CD4-positive, alpha-beta T cell (primary cell): ENCODE measurements around the gene IL11. TPM values are rescaled to one million over a fixed set of nuclear protein-coding genes. Genes with fewer than 3 reads are reported as not detected.

Source experiments
- ATAC-seq: fragments of 200-7000 bp; cut with Tn5 transposase; one replicate; pipeline ENCODE4 v1.10.0; 2022; ENCODE audit warnings: mild to moderate bottlenecking; ENCODE audit not compliant: poor library complexity
- CTCF ChIA-PET: fragments of 350-600 bp; sonication (Branson Sonifier 250); formaldehyde crosslinking; loops from one replicate; lab custom pipeline; 2021; ENCODE audit warnings: antibody characterized with exemption, inconsistent platforms; lab: Charles Lee
- POLR2A ChIA-PET: fragments of 350-600 bp; sonication (Branson Sonifier 250); formaldehyde crosslinking; loops from one replicate; lab custom pipeline; 2021; ENCODE audit warnings: antibody characterized with exemption, inconsistent platforms; lab: Charles Lee
- DNase-seq, 14 experiments: peaks; one replicate each; pipeline ENCODE4 v3.0.0-alpha.2; 2013 to 2020; ENCODE audit warnings: mixed read lengths in 2 of 14
- H3K27ac ChIP-seq, 2 donors: one replicate each; pipeline versions ENCODE4 v1.5.1 to v1.7.0; 2013; ENCODE audit warnings: low read length in 2 of 2, low read depth in 1 of 2, mild to moderate bottlenecking in 1 of 2
- H3K27me3 ChIP-seq, 2 experiments: 1 replicate in 1 of 2; 2 replicates in 1 of 2; pipeline versions ENCODE4 v1.6.1 to v1.7.0; 2013; ENCODE audit warnings: low read length in 2 of 2, control low read depth in 1 of 2, mild to moderate bottlenecking in 1 of 2, moderate library complexity in 1 of 2; ENCODE audit not compliant: insufficient read depth in 2 of 2, control insufficient read depth in 1 of 2
- H3K36me3 ChIP-seq: one replicate; pipeline ENCODE4 v1.6.1; 2013; ENCODE audit warnings: low read length, control low read depth; ENCODE audit not compliant: insufficient read depth
- H3K4me1 ChIP-seq: one replicate; pipeline ENCODE4 v1.6.1; 2013; ENCODE audit warnings: low read length, control low read depth; ENCODE audit not compliant: insufficient read depth
- H3K4me3 ChIP-seq: one replicate; pipeline ENCODE4 v1.5.1; 2013; ENCODE audit warnings: mild to moderate bottlenecking, low read length, moderate library complexity
- H3K9me3 ChIP-seq, 2 experiments: 1 replicate in 1 of 2; 2 replicates in 1 of 2; pipeline versions ENCODE4 v1.6.1 to v1.7.0; 2013; ENCODE audit warnings: low read length in 2 of 2, mild to moderate bottlenecking in 2 of 2, control low read depth in 1 of 2, moderate library complexity in 1 of 2; ENCODE audit not compliant: control insufficient read depth in 1 of 2, insufficient read depth in 1 of 2
- H3K27ac Mint-ChIP-seq: one replicate; pipeline ENCODE4 v1.8.0; 2020; ENCODE audit warnings: mixed read lengths
- H3K27me3 Mint-ChIP-seq: one replicate; pipeline ENCODE4 v1.8.0; 2021; ENCODE audit warnings: mixed read lengths
- H3K36me3 Mint-ChIP-seq: one replicate; pipeline ENCODE4 v1.8.0; 2021; ENCODE audit warnings: low read depth, mixed read lengths
- H3K4me1 Mint-ChIP-seq: one replicate; pipeline ENCODE4 v1.8.0; 2021; ENCODE audit warnings: low read depth, mixed read lengths
- H3K4me3 Mint-ChIP-seq: one replicate; pipeline ENCODE4 v1.8.0; 2020; ENCODE audit warnings: mild to moderate bottlenecking, mixed read lengths
- H3K9me3 Mint-ChIP-seq: one replicate; pipeline ENCODE4 v1.8.0; 2020; ENCODE audit warnings: mixed read lengths
- CTCF ChIP-seq: fragments of 200-600 bp; IDR thresholded peaks from one replicate; pipeline ENCODE4 v1.8.0; 2022; ENCODE audit warnings: antibody characterized with exemption, mild to moderate bottlenecking
- intact Hi-C, 2 experiments: fragments of 100-400 bp; cut with DNase I in 1 of 2; cut with micrococcal nuclease in 1 of 2; formaldehyde crosslinking; loops; one replicate each; pipeline versions ENCODE4 v1.15.1 to v1.9.0; 2023 to 2025; cut with DNase I, micrococcal nuclease
- total RNA-seq, 174 experiments: library from RNA in 2 of 174; stranded (reverse) in 2 of 174; gene quantifications; one replicate each; pipeline ENCODE4 v1.2.3 and lab custom pipeline; 2021 to 2026

Gene IL11
- total RNA-seq, 2 experiments from 2014 or later = 0.22 to 0.92 TPM

GRCh38 chr19:55345101-55345817, 25.0 kb downstream of the IL11 start:
- DNase-seq (no peak), ATAC-seq (no peak)
- Histone ChIP-seq H3K27me3 (peaks cover 0 to 4% of the 10 kb centered on the region in 2 experiments), H3K36me3 (peaks cover 8% of the 10 kb centered on the region), H3K4me3 (no peak overlapping the region), H3K27ac (no peak overlapping the region), H3K9me3 (peaks cover 0 to 3% of the 10 kb centered on the region in 2 experiments), H3K4me1 (peaks cover 15% of the 10 kb centered on the region)
- CTCF ChIA-PET = no interaction called here
- Mint-ChIP-seq H3K27ac (no peak overlapping the region), H3K27me3 (no peaks in the 10 kb centered on the region), H3K9me3 (no peaks in the 10 kb centered on the region), H3K4me1 (peaks cover 4% of the 10 kb centered on the region), H3K4me3 (no peak overlapping the region), H3K36me3 (peaks cover 15% of the 10 kb centered on the region)
- no peak for TF ChIP-seq CTCF
- POLR2A ChIA-PET = no interaction called here
- intact Hi-C loops = no loop called here

- CTCF ChIA-PET = interaction anchor here (0.7 kb wide), 1 partner anchor 89 kb away, joined by 4 read pairs; no protein-coding TSS in a partner anchor
- Mint-ChIP-seq H3K36me3 (peaks cover 20% of the 10 kb centered on the region), H3K27ac (no peak overlapping the region), H3K4me3 (no peak overlapping the region), H3K9me3 (no peaks in the 10 kb centered on the region), H3K27me3 (no peaks in the 10 kb centered on the region), H3K4me1 (peaks cover 9% of the 10 kb centered on the region)
- DNase-seq (no peak), ATAC-seq (no peak)
- Histone ChIP-seq H3K27ac (no peak overlapping the region), H3K4me1 (peaks cover 19% of the 10 kb centered on the region), H3K27me3 (peaks cover 0 to 4% of the 10 kb centered on the region in 2 experiments), H3K9me3 (peaks cover 0 to 3% of the 10 kb centered on the region in 2 experiments), H3K4me3 (no peak overlapping the region), H3K36me3 (peaks cover 8% of the 10 kb centered on the region)
- intact Hi-C loops = no loop called here
- POLR2A ChIA-PET = no interaction called here
- no peak for TF ChIP-seq CTCF
These were observed 25.8 kb downstream of the IL11 start for GRCh38 chr19:55344444-55344843.

- ATAC-seq (no peak), DNase-seq (peak in 1 of 14 experiments; percentile 45)
- TF ChIP-seq CTCF = no peak
- Mint-ChIP-seq H3K4me1 (peaks cover 21% of the 10 kb centered on the region), H3K27me3 (peaks cover 13% of the 10 kb centered on the region), H3K4me3 (peak overlapping the region; percentile 62), H3K9me3 (no peaks in the 10 kb centered on the region), H3K27ac (peak overlapping the region; percentile 99), H3K36me3 (peaks cover 32% of the 10 kb centered on the region)
- Histone ChIP-seq H3K4me1 (peaks cover 32% of the 10 kb centered on the region), H3K9me3 (no peaks in the 10 kb centered on the region), H3K4me3 (no peak overlapping the region), H3K36me3 (peaks cover 8% of the 10 kb centered on the region), H3K27me3 (peaks cover 3 to 4% of the 10 kb centered on the region in 2 experiments), H3K27ac (no peak overlapping the region)
- intact Hi-C loops = no loop called here
- ChIA-PET CTCF (no interaction called here), POLR2A (no interaction called here)
These were observed 28.4 kb downstream of the IL11 start for GRCh38 chr19:55341595-55342531.
